Measurements from ENCODE around the gene LRRN2.
"Not testable (repeated sequence)": the region's sequence is repeated elsewhere in the genome, so short reads cannot be mapped to it uniquely, and the experiment has no call there.

LRRN2 gene

DNA sequence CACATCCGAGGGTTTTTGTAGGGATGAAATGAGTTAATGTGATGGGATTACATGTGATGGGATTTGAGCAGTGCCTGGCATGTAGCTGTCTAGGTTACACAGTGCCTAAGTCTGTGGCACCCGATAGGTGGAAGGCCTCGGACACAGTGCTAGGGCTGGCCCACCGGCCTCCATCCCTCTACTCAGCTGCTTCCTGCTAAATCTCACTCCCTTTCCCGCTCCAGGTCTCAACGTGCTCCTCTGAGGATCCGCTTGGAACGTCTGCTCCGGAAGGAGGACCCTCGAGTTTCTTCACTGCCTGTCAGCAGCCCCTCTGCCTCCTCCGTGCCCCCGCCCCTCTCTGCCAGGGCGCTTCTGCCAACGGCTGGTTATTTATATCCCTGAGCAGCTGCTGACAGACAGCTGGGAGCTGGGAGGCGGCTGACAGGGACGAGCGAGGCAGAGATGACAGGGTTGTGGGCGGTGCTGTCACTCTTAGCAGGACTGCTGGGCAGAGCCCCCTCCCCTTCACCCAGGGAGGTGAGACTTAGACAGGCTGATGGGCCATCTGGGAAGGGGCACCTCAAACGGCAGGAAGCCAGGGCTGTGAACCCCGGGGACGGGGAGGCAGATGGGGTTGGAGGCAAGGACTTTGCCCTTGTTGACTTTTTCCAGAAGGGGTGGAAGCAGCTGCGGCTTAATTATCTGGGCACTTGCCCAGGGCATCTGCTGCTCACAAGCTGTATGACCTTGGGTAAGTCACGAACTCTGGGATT is 26.6 kb upstream of the LRRN2 start:
- DNase-seq, result no peak

DNA sequence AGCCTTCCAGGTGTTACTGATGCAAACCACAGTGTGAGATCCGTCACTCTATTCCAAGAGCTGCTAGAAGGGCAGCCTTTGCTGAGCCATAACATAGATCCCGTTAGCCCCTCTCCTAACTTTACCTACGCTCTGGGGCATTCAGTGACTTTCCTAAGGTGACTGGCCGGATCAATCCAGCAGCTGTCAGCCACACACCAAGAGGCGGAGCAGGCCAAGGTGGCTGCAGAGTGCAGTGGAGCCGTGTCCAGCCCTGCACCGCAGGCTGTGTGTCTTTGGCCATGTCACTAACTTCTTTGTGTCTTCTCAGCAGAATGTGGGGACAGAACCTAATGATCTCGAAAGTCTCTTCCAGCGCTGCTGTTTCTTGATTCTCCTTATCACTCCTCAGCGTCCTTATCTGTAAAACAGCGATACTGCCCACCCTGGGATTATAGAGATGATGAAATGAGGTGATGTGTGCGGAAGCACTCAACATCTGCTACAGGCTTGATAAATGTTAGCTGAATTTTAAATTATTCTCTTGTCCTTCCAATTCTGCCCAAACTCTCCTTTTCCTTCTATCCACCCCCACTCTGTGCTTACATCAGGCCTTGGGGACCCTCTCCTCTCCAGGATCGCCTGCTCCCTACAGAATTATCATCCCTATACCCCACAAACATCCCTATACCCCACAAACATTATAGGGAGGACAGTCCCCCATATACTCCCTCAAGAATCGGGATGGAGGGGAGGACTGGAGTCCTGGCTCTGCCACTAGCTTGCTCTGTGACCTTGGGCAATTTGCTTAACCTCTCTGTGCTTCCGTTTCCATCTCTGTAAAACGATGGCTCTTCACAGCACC is 25.8 kb upstream of the LRRN2 start:
- no peak for DNase-seq

DNA sequence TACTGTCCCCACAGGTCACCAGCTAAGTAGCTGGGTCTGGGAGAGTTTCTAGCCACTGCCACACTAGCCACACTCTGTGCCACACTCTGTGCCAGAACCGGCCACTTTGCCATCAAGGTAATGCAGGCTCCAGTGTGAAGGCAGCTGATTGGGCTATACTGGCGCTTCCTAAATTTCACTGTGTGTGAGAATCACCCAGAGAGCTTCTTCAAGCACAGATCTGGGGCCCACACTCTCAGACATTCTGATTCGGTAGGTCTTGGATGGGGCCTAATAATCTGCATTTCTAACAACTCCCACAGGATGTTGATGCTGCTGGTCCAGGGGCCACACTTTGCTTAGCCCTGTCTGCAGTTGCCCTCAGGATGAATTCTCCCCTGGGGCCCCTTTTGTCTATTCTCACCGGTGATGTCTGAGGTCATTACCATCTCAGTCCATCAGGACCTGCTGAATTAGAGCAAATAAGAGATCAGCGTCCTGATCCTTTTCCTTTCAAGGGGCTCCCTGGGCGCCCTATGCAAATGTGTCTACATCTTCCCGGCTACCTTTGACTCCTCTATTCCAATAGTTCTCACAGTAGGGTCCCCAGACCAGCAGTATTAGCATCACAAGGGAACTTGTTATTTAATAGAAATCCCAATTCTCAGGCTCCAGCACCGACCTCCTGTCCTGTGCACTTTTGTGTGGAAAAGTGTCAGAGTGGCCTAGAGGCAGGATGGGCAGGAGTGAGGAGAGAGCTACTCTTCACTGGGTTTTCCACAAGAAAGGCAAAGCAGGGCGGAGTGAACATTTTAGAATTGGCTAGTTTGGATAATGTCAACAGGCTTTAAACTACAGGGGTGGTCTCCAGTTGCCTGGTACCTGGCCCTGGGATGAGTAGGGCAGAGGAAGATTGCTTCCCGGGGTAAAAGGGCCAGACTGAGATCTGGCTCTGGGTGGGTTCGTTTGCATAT is 24.7 kb upstream of the LRRN2 start:
- DNase-seq, result no peak

DNA sequence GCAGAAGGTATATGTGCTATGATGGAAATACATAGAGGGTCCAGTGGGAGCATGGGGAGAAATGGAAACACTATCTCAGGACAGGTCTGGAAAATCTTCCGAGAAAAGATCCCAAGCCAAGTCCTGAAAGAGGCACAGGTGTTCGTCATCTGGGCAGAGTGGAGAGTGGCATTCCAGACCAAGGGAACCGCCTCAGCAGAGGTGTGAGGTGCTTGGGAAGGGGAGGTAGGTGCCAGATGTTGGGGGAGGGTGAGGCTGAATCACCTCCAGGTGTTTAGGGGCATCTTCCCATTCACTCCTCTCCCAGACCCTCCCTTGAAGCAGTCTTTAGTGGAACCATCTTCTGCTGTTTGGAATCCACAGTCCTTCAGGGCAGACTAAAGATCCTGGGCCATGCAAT is 23.5 kb upstream of the LRRN2 start:
- no peak for DNase-seq

DNA sequence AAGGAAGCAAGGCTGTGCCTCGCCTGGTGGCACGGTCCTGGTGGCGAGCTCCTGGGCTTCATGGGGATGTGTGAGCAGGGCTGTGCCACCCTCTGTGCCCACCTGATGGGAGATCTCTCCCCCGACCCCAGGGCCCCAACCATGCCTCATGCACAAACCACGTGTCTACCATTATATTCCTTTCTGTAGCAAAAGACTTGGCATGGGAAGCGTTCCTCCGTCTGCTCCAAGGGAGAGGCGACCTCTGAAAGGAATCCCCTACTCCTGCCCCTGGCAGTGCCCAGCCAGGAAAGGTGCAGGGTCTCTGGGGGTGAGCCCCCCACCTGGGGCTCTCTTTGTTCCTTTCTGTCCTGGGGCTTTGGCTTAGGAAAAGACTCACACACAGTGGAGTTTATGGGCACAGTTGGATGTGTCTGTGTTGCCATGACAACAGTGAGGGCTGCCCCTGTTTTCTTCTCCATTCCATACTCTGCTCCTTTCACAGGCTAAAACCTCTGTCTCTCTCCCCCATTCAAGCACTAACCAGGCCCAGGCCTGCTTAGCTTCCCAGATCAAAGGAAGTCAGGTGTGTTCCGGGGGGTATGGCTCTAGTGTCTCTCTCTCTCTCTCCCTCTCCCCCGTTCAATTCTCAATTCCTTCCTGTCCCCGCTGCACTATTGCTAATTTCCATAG is 21.4 kb upstream of the LRRN2 start:
- DNase-seq, result no peak

DNA sequence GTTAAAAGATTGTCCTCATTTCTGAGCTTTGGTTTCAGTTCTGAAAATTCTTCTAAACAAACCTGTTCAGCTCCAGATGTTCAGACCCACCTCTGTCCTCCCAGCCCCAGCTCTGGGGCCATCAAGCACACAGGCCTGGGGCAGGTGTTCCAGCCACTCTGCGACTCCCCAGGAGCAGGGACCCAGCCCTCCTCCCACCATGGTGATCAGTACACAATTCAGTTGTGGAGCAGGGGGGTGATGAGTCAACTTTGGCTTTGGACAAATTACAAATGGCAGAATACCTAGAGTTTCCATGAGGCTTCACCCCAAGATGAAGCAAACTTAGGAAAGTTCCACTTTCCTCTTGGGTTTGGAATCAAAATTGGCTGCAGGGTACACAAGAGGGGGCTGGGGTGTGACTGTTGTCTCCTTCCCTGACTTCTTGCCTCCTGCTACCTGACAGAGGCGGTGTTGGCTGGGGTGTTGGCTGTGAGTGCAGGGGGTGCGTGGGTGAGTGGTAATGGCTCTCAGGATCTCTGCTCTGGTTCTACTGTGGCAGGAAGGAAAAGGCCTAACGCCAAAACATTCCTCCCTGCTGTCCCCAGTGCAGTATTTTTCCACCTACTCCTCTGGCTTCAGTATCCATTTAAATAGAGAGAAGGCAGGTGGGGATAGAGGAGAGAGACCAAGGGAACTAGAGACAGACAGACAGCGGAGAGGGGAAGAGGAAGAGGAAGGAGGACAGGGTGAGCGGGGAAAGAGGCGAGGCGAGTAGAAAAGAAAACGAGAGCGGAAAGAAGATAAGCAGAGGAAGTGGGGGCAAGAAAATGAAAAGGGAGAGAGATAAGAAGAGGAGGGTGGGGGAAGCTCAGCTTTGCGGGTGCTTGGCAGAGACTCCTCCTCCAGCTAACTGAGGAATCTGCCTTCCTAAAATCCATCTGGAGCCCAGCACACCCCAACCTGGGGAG is 20.6 kb upstream of the LRRN2 start:
- DNase-seq, result no peak

DNA sequence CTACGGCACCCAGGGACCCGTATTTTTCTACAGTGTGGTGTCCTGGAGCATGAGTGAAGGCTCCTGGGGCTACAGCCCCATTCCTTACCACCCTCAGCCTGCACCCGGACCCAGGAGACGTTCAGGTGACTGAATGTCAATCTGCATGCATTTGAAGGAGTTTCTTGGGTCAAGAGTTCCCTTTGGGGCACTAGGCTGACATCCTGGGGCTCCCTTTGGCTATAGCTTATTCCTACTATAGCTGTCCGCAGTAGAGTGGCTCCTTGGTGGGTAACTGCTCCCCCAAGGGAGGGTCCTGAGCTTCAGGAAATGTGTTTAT is 19.9 kb upstream of the LRRN2 start:
- DNase-seq, result no peak

DNA sequence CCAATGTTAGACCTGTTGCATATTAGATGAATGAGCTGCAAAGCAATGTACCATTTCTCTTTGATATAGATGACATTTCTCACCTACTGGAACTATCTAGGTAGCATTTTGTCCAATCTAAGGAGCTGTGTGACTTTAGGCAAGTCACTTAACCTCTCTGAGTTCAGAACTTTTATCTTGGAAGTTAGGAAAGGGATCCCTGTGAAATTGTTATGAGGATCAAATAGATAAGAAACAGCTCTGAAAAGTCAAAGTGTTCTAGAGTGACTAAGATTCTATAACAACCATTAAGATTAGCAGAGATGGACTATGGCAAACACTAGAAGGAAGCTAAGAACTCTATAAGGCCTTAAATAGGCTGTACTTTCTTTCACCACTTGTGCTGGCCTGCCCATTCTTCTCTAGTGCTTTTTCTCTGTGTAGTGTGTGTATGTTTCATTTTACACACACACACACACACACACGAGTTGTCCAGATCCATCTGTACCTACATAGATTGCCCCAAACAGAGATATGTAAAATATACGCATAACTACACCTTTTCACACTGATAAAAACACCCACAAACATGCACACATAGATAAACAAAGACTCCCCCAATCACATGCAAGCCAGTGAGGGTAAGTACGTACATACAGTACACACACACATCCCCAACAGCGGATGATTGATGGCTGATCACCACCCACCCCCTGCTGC is 19.4 kb upstream of the LRRN2 start:
- DNase-seq, result no peak

DNA sequence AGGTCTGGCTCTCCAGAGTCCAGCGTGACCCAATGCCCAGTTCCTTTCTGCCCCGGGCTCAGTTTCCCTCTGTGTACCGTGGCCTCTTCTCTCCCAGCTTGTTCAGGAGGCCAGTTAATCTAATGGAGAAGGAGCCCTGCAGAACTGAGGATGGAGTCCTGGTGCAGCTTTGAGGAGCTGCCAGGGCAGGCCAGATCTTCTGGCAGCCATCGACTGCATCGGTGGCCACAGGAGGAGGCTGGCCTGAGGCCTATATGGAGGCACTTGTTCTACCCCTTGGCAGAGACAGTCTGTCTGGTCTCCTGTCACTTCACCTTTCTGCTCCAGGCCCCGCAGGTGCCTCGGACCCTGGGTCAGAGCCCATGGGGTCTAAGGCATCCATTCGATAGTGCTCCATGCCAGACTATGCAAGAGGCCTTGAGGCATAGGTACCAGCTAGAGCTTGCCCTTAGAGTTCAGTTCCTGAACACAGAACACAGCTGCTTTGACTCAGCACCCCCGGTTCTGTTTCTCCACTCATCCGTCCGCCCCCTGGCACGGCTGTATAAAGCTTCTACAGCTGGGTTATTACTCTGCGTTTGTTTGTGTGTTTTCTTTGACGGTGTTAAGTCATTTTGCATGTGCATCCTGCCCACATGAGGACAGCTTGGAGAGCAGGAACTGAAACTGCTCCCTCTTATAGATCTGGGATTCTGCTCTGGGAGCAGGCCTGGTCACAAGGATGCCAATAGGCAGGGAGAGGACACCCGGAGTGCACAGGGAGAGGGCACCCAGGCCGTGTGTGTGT is 18.5 kb upstream of the LRRN2 start:
- no peak for DNase-seq

DNA sequence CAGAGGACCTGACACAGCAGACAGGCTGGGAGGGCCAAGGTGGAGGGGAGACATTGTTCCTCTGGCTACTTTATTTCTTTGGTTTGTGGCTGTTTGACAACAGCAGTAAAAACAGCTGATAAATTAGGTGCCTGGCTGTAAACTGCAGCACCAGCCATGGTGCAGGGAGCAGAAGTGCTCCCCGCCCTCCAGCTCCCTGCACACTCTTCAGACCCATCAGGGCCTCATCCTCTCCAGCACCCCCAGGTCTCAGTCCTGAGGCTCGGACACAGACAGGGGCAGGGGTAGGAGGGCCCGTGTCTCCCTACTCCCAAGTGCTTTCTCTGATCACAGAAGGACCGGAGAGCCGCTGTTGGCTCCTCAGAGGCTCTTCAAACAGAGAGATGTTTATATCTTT is 17.7 kb upstream of the LRRN2 start:
- no peak for DNase-seq

DNA sequence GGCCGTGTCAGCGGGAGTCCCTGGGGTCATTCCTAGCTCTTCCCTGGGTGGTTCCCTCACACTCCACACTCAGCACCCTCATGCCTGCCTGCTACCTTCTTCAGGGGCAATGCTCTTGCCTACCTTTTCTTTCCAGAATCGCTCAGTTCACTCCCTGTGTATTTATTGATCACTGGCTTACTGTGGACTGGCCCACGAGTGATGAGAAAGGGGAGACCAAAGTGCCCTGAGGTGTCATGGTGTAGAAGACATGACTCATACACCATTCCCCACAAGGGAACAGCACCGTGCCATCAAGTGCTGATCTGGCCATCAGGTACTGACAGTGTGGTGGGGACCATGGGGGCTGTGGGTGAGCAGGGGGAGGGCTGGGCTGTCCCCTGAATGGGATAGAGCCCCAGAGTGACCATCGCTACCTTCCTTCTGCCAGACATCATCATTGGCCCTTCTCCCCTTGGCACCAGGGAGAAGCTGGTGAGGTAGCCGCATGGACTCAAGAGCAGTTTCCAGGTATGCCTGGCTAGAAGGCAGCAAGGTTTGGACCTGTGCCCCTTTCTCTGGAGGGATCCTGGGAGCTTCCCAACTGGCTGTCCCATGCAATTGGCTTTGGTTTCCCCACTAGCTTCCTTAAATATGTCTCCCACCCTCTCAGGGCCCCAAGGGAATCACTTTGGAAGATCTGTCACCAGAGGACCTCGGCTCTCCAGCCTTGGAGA is 17.2 kb upstream of the LRRN2 start:
- no peak for DNase-seq

DNA sequence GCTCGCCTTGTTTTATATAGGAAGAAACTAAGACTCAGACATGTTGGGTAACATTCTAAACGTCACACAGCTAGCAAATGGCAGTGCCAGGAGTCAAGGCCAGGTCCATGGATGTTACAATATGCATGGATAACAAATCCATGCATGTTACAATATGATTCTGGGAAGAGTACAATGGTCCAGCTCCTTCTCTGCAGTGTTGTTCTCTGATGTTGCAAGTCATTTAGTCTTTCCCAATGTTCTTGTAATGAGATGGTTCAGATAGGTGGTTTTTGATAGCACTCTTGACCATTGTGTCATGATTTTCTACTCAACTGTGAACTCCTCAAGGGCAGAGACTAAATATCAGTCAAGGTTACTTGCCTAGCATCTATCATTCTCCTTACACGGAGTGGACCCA is 15.7 kb upstream of the LRRN2 start:
- no peak for DNase-seq

DNA sequence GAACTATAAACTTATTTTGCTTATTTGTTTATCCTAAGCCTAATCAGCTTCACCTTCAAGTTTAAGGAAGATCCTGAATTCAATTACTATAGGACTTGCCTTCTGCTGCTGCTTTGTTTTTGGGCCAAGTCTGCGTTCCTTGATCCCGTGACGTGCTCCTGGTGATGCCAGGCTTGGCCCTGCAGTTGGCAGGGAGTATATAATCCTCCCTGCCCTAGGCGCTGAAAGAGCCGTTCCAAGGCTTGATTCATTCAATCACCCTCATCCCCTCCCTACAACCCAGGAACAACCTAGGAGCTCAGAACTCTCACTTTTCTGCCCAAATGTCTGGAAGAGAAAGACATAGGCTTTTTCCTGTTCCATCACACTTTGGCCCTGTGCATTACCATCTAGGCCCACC is 12.4 kb upstream of the LRRN2 start:
- DNase-seq, result no peak

DNA sequence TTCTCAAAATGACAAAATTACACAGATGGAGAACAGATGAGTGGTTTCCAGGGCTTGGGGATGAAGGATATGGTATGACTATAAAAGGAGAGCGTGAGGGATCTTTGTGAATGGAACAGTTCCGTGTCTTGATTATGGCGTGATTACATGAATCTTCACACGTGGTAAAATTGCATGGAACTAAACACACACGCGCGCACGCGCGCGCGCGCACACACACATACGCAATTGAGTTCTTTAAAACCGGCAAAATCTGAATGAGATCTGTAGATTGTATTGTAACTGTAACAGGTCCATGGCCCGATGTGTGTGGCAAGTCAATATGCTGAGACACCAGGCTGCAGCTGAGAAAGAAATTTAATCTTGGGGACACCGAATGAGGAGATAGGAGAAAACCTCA is 11.1 kb upstream of the LRRN2 start:
- DNase-seq, result no peak

DNA sequence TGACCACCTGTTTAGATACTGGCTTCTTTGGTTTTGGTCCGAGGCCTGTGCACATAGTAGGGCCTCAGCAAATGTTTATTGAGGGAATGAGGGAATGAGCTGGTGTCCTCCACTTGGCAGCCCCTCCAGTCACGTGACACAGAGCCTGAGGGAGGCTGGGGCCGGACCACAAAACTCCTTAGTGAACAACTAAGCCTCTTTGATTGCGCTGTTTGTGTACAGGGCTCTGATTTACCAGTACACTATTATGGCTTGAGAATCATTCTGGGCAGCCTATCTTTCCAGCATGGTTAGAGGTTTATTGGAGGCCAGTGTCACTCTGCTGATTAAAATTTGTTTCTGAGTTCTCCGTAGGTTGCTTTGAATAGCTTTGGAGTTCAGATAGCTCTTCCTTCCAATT is 10.2 kb upstream of the LRRN2 start:
- no peak for DNase-seq

DNA sequence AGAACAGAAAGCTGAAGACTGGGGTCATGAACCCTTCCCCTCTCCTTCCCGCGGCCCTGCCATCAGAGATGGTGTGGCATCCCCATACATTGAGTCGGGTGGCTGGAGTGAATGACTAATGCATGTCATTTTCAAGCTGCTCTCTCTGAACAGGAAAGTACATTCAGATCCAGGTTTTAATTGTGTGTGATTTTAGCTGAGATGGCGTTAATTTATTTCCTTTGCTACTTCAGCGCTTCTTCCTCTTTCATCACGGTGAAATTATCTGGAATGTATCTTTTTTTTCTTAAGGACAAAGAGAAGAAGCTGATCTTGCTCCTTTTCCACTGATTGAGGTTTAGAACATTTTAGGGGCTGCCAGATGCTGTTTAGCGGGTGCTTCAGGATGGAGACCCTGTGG is 8.6 kb upstream of the LRRN2 start:
- DNase-seq, result no peak

DNA sequence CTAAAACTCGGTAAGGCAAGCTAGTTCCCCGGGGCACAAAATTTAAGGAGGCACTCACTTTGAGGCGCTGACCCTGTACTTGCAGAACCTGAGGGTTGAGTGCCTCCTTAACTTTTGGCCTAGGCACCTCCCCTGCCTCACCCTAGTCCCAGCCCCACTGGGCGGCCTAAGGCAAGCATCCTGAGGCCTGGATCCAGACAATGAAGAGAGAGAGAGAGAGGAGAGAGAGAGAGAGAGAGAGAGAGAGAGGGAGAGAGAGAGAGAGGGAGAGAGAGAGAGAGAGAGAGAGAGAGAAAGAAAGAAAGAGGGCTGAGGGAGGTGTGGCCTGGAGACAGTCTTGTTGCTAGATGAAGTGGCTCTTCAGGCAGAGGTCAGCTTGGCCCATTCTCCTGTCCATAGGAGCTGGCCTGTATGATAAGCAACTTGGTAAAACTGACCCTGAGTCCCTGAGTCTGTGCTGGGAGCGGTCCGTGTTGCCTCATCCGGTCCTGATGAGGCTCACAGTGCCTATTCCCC is 7.4 kb upstream of the LRRN2 start:
- DNase-seq, result no peak

DNA sequence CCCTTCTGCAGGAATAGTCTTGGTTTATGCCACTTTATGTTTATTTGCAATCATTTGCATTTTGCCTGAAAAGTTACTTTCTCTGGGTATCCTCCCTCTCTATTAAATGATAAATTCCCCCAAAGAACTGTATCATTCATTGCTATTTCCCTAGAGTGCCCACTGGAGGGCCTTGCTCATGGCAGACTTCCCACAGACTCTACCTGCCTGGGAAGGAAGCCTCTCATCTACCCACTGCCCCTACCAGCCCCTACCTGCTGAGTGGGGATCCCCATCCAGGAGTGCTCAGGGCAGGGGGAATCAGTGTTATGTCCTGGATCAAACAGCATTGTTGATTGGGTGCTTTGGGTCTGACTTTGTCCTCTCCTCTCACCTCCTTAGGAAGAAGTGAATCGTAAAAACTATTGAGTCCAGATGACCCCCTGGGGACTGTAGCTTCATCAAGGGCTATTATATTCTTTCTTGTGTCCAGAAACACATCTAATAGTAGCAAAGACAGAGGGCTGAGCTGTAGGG is 6.8 kb upstream of the LRRN2 start:
- DNase-seq, result no peak

DNA sequence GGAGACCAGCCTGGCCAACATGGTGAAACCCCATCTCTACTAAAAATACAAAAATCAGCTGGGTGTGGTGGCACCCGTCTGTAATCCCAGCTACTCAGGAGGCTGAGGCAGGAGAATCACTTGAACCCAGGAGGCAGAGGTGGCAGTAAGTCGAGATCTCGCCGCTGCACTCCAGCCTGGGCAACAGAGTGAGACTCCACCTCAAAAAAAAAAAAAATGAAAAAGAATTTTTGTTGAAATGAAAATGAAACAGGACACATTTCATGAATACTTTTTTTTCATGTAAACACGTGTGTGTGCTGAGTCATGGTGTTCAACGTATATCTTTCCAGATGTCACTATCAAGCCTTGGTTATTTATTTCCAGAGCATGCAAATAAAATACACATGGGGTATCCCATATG is 5.8 kb upstream of the LRRN2 start:
- DNase-seq, result not testable (repeated sequence)

Measured in NCI-H774 (cell line).